GM18526 (cell line): Measurements from ENCODE around the gene IFT27.

Source experiments
- POLR2A ChIP-seq: IDR thresholded peaks from 3 replicates; pipeline ENCODE4 v1.6.1; 2011; ENCODE audit not compliant: insufficient read length; ENCODE audit errors: extremely low read depth

Gene IFT27

DNA sequence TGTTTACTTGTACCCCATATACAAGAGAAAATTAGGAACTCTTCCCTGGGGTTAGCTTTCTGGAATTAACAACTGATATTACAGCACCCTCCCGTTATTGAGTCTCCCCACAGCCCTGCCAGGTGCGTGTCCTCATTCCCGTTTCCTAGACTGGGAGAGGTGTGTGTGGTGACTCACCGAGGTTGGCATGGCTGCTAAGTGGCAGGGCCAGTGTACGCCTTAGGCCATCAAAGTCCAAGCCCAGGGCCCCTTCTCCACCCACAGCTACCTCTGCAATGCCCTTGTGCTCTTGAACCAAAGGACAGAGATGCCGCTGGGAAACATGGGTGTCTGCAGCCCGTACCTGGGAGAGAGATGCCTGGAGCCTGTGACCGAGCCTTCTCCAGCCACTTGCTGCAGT is 12.3 kb downstream of the IFT27 start:
- no peak for TF ChIP-seq POLR2A

DNA sequence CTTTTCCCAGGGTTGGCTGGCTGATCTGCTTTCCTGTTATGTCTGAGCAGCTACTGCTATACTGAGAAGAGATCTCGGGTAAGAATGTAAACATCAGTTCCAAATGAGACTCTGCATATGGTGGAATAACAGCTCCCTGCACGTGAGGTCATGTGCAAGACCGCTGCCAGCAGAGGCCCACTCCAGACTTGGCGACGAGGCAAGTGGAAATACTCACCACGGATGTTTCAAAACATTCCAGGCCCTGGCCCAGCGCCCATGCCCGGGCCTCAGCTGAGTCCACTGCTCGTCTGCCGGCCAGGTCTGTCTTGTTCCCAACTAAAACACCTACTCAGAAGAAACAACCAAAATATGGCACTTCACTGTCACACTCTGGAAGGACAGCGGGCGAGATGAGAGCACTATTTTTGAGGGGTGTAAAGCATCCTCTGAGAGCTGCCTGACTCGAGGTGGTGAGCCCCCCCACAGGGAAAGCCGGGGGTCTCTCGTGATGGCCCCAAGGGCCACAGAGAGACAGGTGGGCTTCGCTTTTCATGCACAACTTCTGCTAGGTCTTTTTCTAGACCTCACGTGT is 13.1 kb downstream of the IFT27 start:
- TF ChIP-seq POLR2A: no peak

DNA sequence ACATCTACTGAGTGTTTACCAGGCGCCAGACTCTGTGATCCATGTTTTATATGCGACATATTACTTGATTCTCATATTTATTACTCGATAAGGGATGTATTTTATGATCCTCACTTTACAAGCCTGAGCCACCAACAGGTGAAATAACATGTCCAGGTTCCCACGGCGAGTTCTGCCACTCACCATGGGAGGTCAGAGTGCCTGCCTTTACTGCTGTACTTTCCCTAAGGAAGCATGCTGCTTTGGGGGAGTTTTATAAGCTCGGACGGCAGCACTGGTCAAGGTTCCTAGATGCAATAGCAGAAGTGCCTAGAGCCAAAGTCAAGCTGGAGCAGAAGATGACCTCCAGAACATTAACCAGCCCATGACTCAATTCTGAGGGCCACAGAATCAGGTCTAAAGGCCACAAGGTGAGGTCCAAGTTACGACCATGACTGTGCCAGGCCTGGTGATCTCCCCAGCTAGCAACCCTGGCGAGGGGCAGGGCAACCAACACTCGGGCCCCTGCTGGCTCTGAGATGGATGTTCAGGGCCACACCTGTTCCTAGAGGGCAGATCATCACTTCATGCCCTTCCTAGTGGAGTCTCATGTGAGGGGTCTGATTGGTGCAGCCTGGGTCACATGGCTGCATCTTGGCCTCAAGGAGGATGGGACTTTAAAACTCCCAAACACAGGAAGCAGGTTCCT is 14.2 kb downstream of the IFT27 start:
- TF ChIP-seq POLR2A: no peak

DNA sequence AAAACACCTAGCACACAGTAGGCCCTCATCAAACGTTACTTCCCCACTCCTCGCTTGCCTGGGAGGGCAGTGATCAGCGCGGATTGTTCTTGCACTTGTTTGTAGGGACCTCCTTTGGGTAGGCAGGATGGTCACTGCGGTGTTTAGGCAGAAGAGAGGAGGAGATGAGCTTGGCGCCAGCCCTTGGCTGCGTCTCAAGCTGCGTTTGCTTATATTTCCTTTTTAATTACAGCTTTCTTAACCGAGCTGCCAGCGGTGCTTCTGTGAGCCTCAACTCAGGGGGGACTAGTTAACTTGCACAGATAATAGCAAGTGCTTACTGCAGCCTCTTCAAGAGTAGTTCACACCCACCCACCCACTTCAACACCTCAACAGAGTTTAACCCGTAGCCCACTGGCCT is 15.1 kb downstream of the IFT27 start:
- no peak for TF ChIP-seq POLR2A

DNA sequence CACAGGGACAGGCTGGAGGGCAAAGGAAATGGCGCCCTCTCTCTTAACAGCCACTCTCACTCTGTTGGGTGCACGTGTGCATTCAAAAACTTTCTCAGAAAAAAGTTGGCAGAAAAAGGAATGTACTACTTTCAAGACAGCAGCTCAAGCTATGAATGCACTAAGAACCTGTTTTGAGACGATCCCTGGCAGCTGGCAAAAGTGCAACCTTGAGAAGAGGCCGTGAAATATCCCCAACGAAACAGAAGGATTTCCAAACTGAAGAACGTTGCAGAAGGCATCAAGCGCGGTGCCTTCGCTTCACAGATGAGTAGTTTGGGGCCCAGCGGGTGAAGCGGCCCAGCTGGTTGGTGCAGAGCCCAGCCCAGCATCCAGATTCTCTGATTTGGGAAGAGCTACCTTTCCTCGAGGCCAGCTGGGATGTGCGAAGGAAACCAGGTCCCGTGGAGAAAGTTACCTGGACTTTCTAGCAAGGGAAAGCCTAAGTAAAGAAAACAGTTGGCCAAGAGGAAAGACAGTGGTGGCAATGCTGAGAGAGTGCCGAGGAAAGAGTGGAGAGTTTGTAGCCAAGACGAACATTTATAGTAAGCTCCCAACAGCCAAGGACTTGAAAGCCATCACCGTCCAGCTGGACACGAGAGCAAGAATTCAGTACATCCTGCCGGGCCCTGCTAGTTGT is 16.3 kb downstream of the IFT27 start:
- TF ChIP-seq POLR2A: no peak

DNA sequence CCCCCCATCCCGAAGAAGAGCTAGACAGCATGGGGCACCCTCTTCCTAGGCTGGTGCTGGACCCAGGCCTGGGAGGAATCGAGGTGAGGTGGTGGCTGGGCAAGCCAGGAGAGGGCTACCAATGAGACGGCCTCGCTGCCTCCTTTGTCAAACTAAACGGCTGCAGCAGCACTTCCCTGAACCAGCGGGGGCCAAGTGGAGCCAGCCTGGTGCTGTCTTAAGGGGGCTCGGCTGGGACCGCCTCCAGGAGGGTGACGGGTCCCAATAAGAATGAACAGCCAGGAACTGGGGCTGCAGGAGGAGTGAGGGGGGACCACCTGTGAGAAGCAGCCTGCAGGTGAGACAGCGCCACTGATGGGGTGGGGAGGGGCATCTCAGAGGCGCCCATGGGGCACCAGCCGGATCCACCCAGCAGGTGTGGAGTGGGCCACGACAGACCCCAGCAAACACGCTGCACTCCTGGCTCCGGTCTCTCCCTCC is 17.1 kb downstream of the IFT27 start:
- TF ChIP-seq POLR2A: no peak

DNA sequence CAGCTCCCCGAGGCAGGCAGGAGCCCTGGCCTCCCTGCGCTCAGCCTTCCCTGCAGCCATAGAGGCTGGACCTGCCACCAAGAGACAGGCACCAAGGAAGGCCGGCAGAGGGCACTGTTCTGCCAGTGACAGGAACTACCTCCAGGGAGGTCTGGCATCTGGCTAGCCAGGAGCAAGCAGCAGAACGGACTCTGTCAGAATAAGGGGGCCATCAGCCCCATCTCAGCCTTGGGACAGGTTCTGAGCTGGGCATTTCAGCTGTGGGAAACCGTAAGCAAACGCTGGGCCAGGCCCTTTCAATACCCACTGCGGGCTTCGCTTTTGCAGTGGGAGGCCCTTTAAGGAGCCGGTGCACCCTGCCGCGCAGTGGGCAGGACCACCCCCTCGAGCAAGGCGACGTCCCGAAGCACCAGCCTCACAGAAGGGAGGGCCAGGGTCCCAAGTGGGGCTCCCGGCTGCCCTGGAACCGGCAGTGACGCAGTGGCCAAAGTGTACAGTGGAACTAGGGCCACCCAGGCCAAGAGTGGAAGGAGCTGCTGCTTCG is 18.2 kb downstream of the IFT27 start:
- TF ChIP-seq POLR2A: no peak

DNA sequence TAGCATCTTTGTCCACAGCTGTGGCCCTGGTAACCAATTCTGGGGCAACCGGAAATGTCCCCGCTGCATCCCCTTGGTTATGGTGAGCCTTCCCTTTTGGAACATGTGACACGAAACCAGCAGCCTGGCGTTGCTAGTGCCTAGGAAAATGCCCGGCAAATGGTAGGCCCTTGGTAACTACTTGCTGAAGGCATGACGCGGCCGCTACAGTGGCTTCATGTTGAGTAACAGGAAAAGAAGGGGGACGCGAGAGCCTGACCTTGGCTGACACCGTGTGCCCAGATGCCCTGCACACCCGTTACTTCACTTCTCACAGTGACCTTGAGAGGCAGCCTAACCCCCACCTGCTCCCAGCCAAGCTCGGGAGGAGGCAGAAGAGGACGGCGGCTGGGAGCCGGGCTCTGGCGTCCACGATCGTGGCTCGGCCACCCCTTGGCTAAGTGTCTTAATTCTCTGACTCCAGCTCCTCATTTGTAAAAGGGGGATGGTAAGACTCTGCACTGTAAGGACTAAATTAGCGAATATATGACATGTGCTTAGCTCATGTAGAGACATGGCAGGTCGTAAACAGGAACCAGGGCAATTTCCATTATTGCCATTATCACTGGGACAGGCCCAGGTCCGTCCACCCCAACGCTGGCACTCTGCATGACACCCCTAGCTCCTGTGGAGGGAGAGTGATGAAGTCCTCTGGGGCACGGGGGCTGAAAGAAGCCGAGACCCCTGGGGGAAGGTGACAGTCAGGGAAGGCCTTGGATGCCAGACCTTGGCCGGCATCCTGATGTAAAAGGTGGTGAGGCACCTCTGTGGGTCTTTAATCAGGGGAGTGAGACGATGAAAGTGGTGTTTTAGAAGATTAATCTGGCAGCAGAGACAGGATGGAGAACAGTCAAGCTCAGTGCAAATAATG is 18.9 kb downstream of the IFT27 start:
- TF ChIP-seq POLR2A: no peak

DNA sequence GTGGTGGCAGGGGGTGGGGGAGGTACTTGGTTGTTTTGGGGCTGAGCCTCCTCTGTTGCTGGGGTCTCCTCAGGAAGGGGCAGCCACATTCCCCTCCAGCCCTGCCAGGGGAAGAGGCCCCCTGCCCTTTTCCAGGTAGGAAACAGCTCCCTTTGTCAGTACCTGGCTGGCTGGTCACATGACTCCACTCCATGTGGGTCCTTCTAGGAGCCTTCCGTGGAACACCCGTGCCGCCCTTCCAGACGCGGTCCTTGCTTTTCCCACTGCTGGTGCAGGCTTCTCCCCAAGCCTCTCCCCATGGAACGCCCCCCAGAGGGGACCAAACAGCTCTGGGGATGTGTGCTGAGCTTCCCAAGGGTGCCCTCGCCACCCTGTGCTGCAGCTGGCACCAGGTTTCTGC is 19.9 kb downstream of the IFT27 start:
- no peak for TF ChIP-seq POLR2A

DNA sequence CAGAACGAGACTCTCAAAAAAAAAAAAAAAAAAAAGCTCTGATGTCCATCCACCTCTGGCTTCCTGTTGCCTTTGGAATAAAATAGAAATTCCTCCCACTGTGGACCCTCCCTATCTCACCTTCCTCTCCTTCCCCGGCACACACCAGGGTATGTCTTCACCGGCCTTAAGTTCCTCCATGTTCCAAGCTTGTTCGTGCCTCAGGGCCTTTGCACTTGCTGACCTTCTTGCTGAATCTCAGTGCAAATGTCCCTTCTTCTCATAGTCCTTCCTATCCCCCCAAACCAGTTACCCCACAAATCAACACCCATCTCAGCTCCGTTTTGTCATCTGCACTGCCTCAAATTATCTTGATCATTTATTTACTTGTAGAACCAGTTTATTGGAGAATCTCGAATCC is 20.6 kb downstream of the IFT27 start:
- no peak for TF ChIP-seq POLR2A

DNA sequence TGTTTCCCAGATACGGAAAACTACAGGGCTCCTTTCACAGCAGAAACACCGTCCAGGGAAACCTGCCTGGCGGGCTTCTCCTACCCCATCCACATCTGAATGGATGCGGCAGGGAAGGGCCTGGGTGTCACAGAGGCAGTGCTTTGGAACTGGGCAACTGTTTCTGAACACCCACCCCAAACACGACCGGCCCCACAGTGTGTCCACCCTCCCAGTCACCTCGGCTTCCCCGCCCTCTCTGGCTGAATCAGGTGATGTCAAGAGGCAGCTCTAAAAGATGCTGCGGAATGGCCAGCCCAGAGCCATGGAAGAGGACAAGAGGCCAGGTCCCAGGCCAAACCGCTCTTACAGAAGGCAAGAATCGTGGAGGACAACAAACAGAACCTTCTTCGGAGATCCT is 22.0 kb downstream of the IFT27 start:
- TF ChIP-seq POLR2A: no peak

DNA sequence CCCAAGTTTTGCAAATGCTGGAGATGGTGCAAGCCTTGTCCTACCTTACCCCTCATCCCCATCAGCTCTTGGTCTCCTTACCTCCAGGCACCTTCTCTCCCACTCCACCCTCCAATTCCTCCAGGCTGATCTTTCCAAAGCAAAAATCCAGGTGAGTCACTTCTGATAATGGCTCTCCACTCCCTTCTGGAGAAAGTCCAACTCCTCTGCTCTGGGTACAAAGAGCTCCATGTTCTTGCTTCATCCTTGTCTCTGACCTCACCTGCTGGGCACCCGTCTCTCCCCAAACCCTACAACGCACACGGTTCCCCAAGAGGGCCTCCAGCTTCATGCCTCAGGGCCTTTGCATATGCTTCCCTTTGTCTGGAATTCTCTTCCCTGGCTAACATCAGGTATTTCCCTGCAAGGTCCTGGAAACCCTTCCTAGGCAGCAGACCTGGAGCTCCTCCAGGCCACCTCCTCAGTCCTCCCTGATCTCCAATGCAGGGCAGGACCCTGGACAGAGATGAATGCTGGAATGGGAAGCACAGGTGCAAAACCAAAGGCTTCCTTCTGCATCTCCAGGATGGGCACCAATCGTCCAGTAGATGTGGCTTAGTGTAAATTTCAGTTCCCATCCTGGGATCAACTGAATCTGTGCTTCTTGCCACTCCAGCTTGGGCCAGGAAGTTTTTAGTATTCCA is 22.7 kb downstream of the IFT27 start:
- TF ChIP-seq POLR2A: no peak

DNA sequence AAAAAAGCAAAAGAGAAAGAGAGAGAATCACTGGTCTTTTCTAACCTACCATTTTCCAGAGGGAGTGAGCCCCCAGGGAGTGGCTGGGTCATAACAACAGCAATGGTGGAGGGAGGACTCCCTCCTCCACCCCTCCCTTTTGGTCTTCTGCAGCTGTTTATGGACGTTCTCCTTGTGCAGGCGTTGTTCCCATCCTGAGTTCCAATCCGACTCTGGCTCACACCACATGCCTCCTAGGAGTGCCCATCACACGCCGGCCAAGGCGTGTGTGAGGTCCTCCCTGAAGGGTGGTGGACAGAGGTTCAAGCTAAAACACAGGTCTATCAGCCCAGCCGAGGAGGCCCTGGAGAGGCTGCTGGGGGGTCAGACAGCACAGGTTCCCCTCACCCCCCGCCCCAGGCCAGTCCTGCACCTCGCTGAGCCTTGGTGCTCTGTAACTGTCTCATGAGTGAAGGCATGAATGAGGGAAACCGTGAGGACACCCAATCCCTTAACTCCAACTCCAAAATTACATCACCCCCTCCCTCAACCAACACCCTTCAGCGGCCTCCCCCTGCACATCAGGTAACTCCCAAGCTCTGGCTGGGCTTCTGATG is 29.4 kb downstream of the IFT27 start:
- no peak for TF ChIP-seq POLR2A

DNA sequence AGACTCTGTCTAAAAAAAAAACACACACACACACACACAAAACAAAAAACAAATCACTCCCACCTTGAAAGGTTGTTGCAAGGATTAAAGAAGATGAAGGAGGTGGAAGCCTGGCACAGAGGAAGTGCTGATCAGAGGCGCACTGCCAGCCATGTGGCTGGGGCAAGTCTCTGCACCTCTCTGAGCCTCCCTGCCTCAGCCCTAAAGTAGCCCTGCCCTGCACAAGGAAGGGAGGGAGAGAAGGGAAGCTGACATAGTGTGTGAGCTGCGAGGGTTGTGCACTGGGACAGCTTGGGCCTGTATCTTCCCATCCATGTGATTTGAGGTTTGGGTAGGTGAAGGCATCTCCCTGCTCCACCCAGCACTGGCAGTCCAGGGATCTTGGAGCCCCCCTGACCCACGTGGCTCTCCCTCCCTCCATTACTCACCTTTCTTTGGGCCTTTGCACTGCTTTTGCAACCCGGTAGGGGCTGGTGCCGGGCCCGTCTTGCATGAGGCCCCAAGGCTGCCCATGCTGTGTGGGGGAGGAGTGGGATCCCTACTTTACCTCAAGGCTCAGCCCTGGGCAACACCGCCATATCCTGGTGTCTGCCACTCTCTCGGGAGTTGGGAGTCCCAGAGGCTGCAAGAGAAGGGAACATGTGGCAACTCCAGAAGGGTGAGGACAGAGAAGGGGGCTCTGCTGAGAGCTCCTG is 30.5 kb downstream of the IFT27 start:
- TF ChIP-seq POLR2A: no peak
